CD4-positive, alpha-beta memory T cell (primary cell): ENCODE results near the gene PDLIM4. TPM values are rescaled to one million over a fixed set of nuclear protein-coding genes. Genes with fewer than 3 reads are reported as not detected.

Experiments used
- CTCF ChIA-PET: fragments of 350-600 bp; sonication (Branson Sonifier 250); formaldehyde crosslinking; loops from one replicate; lab custom pipeline; 2021; ENCODE audit warnings: inconsistent platforms; ENCODE audit not compliant: partially characterized antibody; lab: Charles Lee
- POLR2A ChIA-PET: fragments of 350-600 bp; sonication (Branson Sonifier 250); formaldehyde crosslinking; loops from one replicate; lab custom pipeline; 2021; ENCODE audit not compliant: partially characterized antibody; lab: Charles Lee
- DNase-seq, 5 donors: peaks; one replicate each; pipeline versions ENCODE4 v3.0.0 to v3.0.0-alpha.2; 2020 to 2022; ENCODE audit warnings: mixed read lengths in 1 of 5
- H3K27ac ChIP-seq: one replicate; pipeline ENCODE4 v1.7.0; 2013; ENCODE audit warnings: low read depth, low read length
- H3K27me3 ChIP-seq: 2 replicates; pipeline ENCODE4 v1.7.0; 2013; ENCODE audit warnings: mild to moderate bottlenecking, low read length, moderate library complexity; ENCODE audit not compliant: insufficient read depth
- H3K36me3 ChIP-seq: 2 replicates; pipeline ENCODE4 v1.7.0; 2013; ENCODE audit warnings: mild to moderate bottlenecking, low read length, moderate library complexity; ENCODE audit not compliant: insufficient read depth
- H3K4me1 ChIP-seq: 2 replicates; pipeline ENCODE4 v1.7.0; 2013; ENCODE audit warnings: mild to moderate bottlenecking, low read length, moderate library complexity; ENCODE audit not compliant: insufficient read depth
- H3K4me3 ChIP-seq, 2 donors: one replicate each; pipeline ENCODE4 v1.7.0; 2013; ENCODE audit warnings: low read length in 2 of 2, mild to moderate bottlenecking in 1 of 2
- H3K9me3 ChIP-seq, 2 donors: one replicate each; pipeline ENCODE4 v1.7.0; 2013; ENCODE audit warnings: low read length in 2 of 2, control low read depth in 1 of 2; ENCODE audit not compliant: control insufficient read depth in 1 of 2
- H3K27ac Mint-ChIP-seq, 7 donors: one replicate each; pipeline ENCODE4 v1.8.0; 2020 to 2021; ENCODE audit warnings: mixed read lengths in 7 of 7, mild to moderate bottlenecking in 6 of 7, inconsistent platforms in 3 of 7, moderate library complexity in 3 of 7
- H3K27me3 Mint-ChIP-seq, 2 donors: one replicate each; pipeline ENCODE4 v1.8.0; 2020 to 2021; ENCODE audit warnings: mixed read lengths in 2 of 2
- H3K36me3 Mint-ChIP-seq, 2 donors: one replicate each; pipeline ENCODE4 v1.8.0; 2020 to 2021; ENCODE audit warnings: mixed read lengths in 2 of 2, inconsistent platforms in 1 of 2, mild to moderate bottlenecking in 1 of 2
- H3K4me1 Mint-ChIP-seq, 4 donors: one replicate each; pipeline ENCODE4 v1.8.0; 2020 to 2021; ENCODE audit warnings: mixed read lengths in 4 of 4, mild to moderate bottlenecking in 1 of 4
- H3K4me3 Mint-ChIP-seq, 8 donors: one replicate each; pipeline ENCODE4 v1.8.0; 2020 to 2021; ENCODE audit warnings: mixed read lengths in 8 of 8, mild to moderate bottlenecking in 7 of 8, moderate library complexity in 6 of 8, inconsistent platforms in 3 of 8
- H3K9me3 Mint-ChIP-seq, 8 donors: one replicate each; pipeline ENCODE4 v1.8.0; 2020 to 2021; ENCODE audit warnings: mixed read lengths in 8 of 8, mild to moderate bottlenecking in 5 of 8, inconsistent platforms in 3 of 8, moderate library complexity in 1 of 8
- intact Hi-C: fragments of 100-400 bp; cut with micrococcal nuclease; formaldehyde crosslinking; loops from one replicate; pipeline ENCODE4 v1.15.1; 2023
- polyA plus RNA-seq, 2 donors: library from polyadenylated mRNA; unstranded; fragments of 300-500 nt; fragmentation: Illumina TruSeq; gene quantifications; one replicate each; pipeline ENCODE4 v1.2.3, GENCODE V29; 2021
- total RNA-seq, 2 experiments: library from RNA; stranded (reverse); gene quantifications; one replicate each; pipeline ENCODE4 v1.2.3, GENCODE V29; 2021

Gene PDLIM4
- total and polyA plus RNA-seq, 4 experiments from 2014 or later, result not detected

- Mint-ChIP-seq H3K4me3 (no peak overlapping the region), H3K4me1 (peaks cover 0 to 22% (median 12%) of the 10 kb centered on the region in 4 donors), H3K27ac (no peak overlapping the region), H3K9me3 (no peaks in the 10 kb centered on the region), H3K27me3 (peaks cover 5 to 9% of the 10 kb centered on the region in 2 donors), H3K36me3 (no peaks in the 10 kb centered on the region)
- H3K27me3 ChIP-seq, result no peaks in the 10 kb centered on the region
- intact Hi-C loops, result no loop called here
- H3K36me3 ChIP-seq, result no peaks in the 10 kb centered on the region
- ChIA-PET CTCF (interaction anchor here (0.5 kb wide), 1 partner anchor 681 kb away, joined by 3 read pairs; no protein-coding TSS in a partner anchor), POLR2A (no interaction called here)
- DNase-seq, result no peak
- H3K27ac ChIP-seq, result no peak overlapping the region
- no peaks in the 10 kb centered on the region for H3K4me1 ChIP-seq
- H3K9me3 ChIP-seq, result no peaks in the 10 kb centered on the region
- H3K4me3 ChIP-seq, result no peak overlapping the region
These were observed 11.5 kb downstream of the PDLIM4 start for GRCh38 chr5:132268769-132269551.

- Mint-ChIP-seq H3K27ac (no peak overlapping the region), H3K27me3 (peaks cover 5 to 9% of the 10 kb centered on the region in 2 donors), H3K9me3 (no peaks in the 10 kb centered on the region), H3K36me3 (no peaks in the 10 kb centered on the region), H3K4me3 (no peak overlapping the region), H3K4me1 (peaks cover 0 to 22% (median 12%) of the 10 kb centered on the region in 4 donors)
- no peaks in the 10 kb centered on the region for H3K27me3 ChIP-seq
- H3K4me3 ChIP-seq, result no peak overlapping the region
- no peak for DNase-seq
- ChIA-PET POLR2A (no interaction called here), CTCF (no interaction called here)
- intact Hi-C loops, result loop anchor here (5.0 kb wide), 2 partner anchors 98 to 118 kb away; partner anchors contain the start of gene SLC22A5
- H3K27ac ChIP-seq, result no peak overlapping the region
- no peaks in the 10 kb centered on the region for H3K9me3 ChIP-seq
- H3K4me1 ChIP-seq, result no peaks in the 10 kb centered on the region
- H3K36me3 ChIP-seq, result no peaks in the 10 kb centered on the region
These were observed 12.3 kb downstream of the PDLIM4 start for GRCh38 chr5:132269635-132270334.

GRCh38 chr5:132270335-132270665 is 12.8 kb downstream of the PDLIM4 start:
- Histone ChIP-seq H3K4me1 (no peaks in the 10 kb centered on the region), H3K9me3 (no peaks in the 10 kb centered on the region), H3K27ac (no peak overlapping the region), H3K4me3 (no peak overlapping the region), H3K27me3 (no peaks in the 10 kb centered on the region), H3K36me3 (no peaks in the 10 kb centered on the region)
- Mint-ChIP-seq H3K4me3 (no peak overlapping the region), H3K9me3 (no peaks in the 10 kb centered on the region), H3K27me3 (peaks cover 5 to 12% of the 10 kb centered on the region in 2 donors), H3K4me1 (peaks cover 0 to 22% (median 12%) of the 10 kb centered on the region in 4 donors), H3K36me3 (no peaks in the 10 kb centered on the region), H3K27ac (no peak overlapping the region)
- ChIA-PET CTCF (no interaction called here), POLR2A (no interaction called here)
- DNase-seq, result no peak
- intact Hi-C loops, result loop anchor here (5.0 kb wide), 2 partner anchors 97 to 117 kb away; partner anchors contain the start of gene SLC22A5

GRCh38 chr5:132270706-132271105 is 13.2 kb downstream of the PDLIM4 start:
- intact Hi-C loops, result loop anchor here (5.0 kb wide), 2 partner anchors 97 to 117 kb away; partner anchors contain the start of gene SLC22A5
- Mint-ChIP-seq H3K27me3 (peaks cover 5 to 16% of the 10 kb centered on the region in 2 donors), H3K27ac (no peak overlapping the region), H3K9me3 (no peaks in the 10 kb centered on the region), H3K36me3 (no peaks in the 10 kb centered on the region), H3K4me1 (peaks cover 0 to 22% (median 12%) of the 10 kb centered on the region in 4 donors), H3K4me3 (peak overlapping the region in 3 of 8 donors; percentile 13 to 32 (median 18))
- H3K27me3 ChIP-seq, result no peaks in the 10 kb centered on the region
- H3K9me3 ChIP-seq, result no peaks in the 10 kb centered on the region
- ChIA-PET CTCF (no interaction called here), POLR2A (no interaction called here)
- DNase-seq, result no peak
- H3K27ac ChIP-seq, result no peak overlapping the region
- H3K4me1 ChIP-seq, result no peaks in the 10 kb centered on the region
- H3K4me3 ChIP-seq, result no peak overlapping the region
- no peaks in the 10 kb centered on the region for H3K36me3 ChIP-seq

GRCh38 chr5:132271251-132272246 is 14.1 kb downstream of the PDLIM4 start:
- Histone ChIP-seq H3K27me3 (no peaks in the 10 kb centered on the region), H3K9me3 (no peaks in the 10 kb centered on the region), H3K36me3 (no peaks in the 10 kb centered on the region), H3K4me3 (no peak overlapping the region), H3K27ac (no peak overlapping the region), H3K4me1 (no peaks in the 10 kb centered on the region)
- no peaks in the 10 kb centered on the region for H3K9me3 Mint-ChIP-seq
- H3K36me3 Mint-ChIP-seq, result no peaks in the 10 kb centered on the region
- no peak for DNase-seq
- CTCF ChIA-PET, result interaction anchor here (0.6 to 2.3 kb wide), 13 partner anchors 8 to 229 kb away, joined by 3 to 19 read pairs (median 4); no protein-coding TSS in a partner anchor
- peak overlapping the region in 7 of 8 donors; percentile 13 to 75 (median 56) for H3K4me3 Mint-ChIP-seq
- H3K27ac Mint-ChIP-seq, result peak overlapping the region in 1 of 7 donors; percentile 64
- intact Hi-C loops, result loop anchor here (2.0 to 5.0 kb wide), 3 partner anchors 96 to 207 kb away; partner anchors contain the start of gene SLC22A5
- H3K27me3 Mint-ChIP-seq, result peaks cover 5 to 16% of the 10 kb centered on the region in 2 donors
- POLR2A ChIA-PET, result no interaction called here
- H3K4me1 Mint-ChIP-seq, result peaks cover 0 to 22% (median 12%) of the 10 kb centered on the region in 4 donors

- no peak overlapping the region for H3K4me3 ChIP-seq
- intact Hi-C loops, result loop anchor here (2.0 to 5.0 kb wide), 3 partner anchors 95 to 208 kb away; partner anchors contain the start of gene SLC22A5
- Mint-ChIP-seq H3K9me3 (no peaks in the 10 kb centered on the region), H3K4me1 (peaks cover 0 to 22% (median 12%) of the 10 kb centered on the region in 4 donors), H3K27me3 (peaks cover 6 to 16% of the 10 kb centered on the region in 2 donors), H3K27ac (peak overlapping the region in 1 of 7 donors; percentile 12), H3K36me3 (no peaks in the 10 kb centered on the region), H3K4me3 (peak overlapping the region in 4 of 8 donors; percentile 6 to 61 (median 41))
- no peaks in the 10 kb centered on the region for H3K9me3 ChIP-seq
- ChIA-PET CTCF (interaction anchor here (0.6 to 2.3 kb wide), 15 partner anchors 9 to 228 kb away, joined by 3 to 19 read pairs (median 4); no protein-coding TSS in a partner anchor), POLR2A (no interaction called here)
- no peak overlapping the region for H3K27ac ChIP-seq
- peak; percentile 32 to 54 (median 47) for DNase-seq
- H3K27me3 ChIP-seq, result no peaks in the 10 kb centered on the region
- H3K4me1 ChIP-seq, result no peaks in the 10 kb centered on the region
- H3K36me3 ChIP-seq, result no peaks in the 10 kb centered on the region
These were observed 15.1 kb downstream of the PDLIM4 start for GRCh38 chr5:132272311-132273210.
